GM23248 (cell line): ENCODE data around the gene ECT2.
"Not testable (repeated sequence)": the region's sequence is repeated elsewhere in the genome, so short reads cannot be mapped to it uniquely, and the experiment has no call there.

Source experiments
- EZH2 ChIP-seq: fragments of 200-600 bp; sonication (generic); IDR thresholded peaks from 2 replicates; pipeline ENCODE4 v1.6.1; 2018; ENCODE audit warnings: antibody characterized with exemption, mild to moderate bottlenecking; ENCODE audit not compliant: insufficient read depth, poor library complexity, severe bottlenecking
- EZH2phosphoT487 ChIP-seq: fragments of 200-600 bp; sonication (generic); IDR thresholded peaks from 2 replicates; pipeline ENCODE4 v1.6.1; 2018; ENCODE audit warnings: antibody characterized with exemption, moderate library complexity, mild to moderate bottlenecking, low read depth; ENCODE audit not compliant: insufficient read depth

- not testable (repeated sequence) for TF ChIP-seq EZH2, EZH2phosphoT487
Observed at GRCh38 chr3:172760416-172760815, 9.9 kb downstream of the ECT2 start.
